Forelimb muscle (tissue), 1 donor: ENCODE results near the gene ANKFN1. TPM values are rescaled to one million over a fixed set of nuclear protein-coding genes. Genes with fewer than 3 reads are reported as not detected.
"Not testable (repeated sequence)": the region's sequence is repeated elsewhere in the genome, so short reads cannot be mapped to it uniquely, and the experiment has no call there.

ENCODE experiments used
- DNase-seq: peaks from one replicate; pipeline ENCODE4 v3.0.0-alpha.2; 2013; ENCODE audit warnings: low read depth
- polyA plus RNA-seq: library from polyadenylated mRNA; unstranded; fragments of 120-200 nt; gene quantifications from one replicate; pipeline ENCODE4 v1.2.1, GENCODE V29; 2013; ENCODE audit not compliant: insufficient read length

Gene ANKFN1
- polyA plus RNA-seq, 1 donor = 2.8 TPM

DNA sequence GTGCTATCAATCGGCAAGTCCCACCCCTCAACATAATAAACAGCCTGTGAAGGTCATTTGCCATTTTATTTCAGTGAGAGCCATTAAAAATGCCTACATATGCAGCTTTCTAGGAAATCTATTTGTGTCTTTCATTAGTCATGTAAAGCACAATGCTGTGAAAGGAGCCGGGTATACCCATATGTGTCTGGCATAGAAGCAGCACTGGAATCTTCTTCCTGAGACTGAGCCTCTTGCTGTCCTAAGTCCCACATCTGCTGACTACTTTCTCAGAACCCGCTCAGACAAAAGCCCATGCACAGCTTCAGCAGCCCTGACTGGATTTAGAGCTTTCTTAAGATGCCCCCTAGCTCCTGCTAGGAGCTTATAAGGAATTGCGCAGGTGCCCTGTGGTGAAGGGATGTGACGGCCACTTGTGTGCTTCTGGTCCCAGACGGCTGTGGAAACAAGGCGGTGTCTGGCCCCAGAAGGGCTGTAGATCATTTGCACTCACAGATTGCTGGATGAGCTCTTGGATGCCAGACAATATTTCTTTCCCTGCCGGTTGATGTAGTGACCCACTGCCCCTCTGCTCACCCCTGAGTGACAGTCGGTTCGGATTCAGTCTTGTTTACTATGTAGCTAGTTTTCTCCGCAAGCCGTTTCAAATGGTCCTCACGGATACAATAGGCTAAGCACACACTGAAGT, 172.2 kb downstream of the ANKFN1 start:
- no peak for DNase-seq

DNA sequence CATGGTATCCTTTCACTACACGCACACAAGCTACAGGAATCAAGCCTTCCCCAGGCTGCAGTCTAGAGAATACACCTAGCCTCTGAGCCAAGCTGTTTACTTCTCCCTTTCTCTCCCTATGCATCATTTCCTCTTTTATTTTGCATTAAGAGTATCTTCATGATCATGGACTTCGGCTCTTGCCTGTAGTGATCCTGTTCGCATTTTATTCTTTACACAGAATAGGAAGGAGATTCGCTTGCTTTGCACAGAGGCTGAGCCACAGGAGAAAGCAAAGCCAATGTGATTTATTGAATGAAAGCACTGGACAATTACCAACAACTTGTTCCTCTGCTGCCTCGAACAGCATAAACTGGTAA, 172.7 kb downstream of the ANKFN1 start:
- no peak for DNase-seq

DNA sequence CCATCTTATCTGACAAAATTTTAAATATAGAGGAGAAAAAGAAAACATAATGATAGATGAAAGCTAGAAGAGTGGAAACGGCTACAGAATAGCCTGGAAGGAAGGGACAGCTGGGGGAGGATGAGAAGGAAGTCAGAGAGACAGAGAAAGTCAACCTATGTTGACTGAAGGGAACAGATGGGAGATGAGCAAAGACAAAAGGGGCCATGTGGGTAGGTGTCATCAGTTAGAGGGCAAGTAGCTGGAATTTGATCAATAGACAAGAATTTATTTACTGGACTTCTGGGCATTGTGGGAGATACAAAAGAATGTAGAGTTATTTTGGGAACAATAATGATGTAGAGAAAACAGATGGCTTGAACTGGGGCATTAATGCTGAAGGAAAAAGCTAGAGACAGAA, 194.4 kb downstream of the ANKFN1 start:
- DNase-seq = no peak

DNA sequence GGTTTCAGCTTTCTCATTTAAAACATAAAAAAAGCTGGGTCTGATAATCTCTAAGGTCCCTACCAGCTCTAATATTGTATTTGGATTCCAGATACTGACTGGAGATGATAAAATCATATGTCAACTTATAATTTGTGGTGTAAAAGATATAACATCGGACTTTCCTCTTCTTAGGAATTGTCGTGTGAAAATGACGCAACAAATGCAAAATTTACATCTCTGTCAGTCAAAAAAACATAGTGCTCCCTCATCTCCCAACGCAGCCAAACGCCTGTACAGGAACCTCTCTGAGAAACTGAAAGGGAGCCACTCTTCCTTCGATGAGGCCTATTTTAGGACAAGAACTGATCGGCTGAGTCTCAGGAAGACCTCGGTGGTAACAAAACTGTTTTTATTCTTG, 197.3 kb downstream of the ANKFN1 start:
- DNase-seq = no peak

DNA sequence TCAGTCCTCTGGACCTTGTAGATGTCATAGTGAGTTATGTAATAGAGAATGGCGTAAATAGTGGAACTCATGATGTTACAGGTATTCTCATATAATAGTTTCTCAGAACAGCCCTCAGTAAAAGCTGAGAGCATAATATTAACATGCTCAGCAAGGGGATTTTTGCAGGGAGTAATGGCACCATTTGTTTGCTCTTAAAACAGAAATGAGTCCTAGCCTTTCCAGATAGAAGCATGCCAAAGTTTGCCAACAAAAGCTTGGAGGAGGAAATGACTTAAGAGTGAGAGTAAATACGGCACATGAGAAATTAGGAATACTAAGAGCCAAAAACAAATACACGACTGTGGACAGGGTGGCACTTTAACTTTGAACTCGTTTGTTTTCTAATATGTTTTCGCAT, 198.4 kb downstream of the ANKFN1 start:
- DNase-seq = no peak

DNA sequence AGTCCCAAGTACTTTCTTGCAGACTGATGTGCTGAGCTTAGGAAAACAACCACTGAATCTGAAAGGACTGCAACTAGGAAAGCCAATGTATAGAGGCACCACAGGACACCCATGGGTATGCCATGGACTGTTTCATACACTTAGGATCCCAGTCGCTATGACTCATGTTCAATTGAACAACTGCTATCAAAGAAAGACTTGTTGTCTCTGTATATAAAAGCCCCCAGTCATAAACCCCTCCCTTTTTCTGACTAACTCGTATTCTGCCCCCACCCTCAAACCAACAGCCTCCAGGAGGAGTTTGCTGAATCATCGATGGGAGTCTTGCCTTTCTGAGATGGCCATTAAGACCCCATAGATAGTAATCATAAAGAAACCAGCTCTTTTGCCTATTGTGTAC, 205.4 kb downstream of the ANKFN1 start:
- no peak for DNase-seq

DNA sequence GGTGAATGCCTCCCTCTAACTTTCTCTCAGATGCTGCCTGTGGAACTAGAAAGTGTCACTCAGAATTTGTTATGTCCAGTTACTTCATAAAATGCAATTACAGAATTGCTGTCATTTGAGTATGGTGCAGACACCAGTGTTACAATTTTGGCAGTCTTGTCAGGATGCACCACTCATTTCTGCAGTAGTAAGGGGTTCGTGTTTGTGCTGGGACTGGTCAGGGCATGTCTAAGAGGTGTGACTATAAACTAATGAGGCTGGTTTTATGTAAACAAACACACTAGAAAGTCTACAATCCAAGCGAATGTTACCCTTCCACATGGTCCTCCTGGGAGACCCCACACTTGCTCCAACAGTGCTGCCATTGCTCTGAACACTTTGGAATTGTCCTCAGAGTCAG, 206.2 kb downstream of the ANKFN1 start:
- DNase-seq = no peak

DNA sequence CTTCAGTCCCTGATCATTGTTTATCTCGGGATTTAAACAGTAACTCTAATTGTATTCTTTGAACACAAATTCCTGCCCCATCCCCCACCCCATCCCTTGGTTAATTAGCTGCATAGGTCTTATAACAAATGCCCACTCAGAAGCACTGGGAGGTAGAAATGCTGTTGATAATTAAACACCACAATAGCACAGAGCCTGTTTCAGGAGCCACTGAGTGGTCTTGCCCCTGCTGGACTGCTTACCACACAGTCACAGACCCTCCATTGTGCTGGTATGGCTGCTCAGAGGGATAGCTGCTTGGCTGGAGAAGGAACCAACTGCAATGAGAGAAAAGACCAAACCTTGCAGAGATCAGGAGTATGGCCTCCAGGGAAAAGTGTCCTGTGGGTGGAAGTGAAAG, 214.1 kb downstream of the ANKFN1 start:
- DNase-seq = no peak

DNA sequence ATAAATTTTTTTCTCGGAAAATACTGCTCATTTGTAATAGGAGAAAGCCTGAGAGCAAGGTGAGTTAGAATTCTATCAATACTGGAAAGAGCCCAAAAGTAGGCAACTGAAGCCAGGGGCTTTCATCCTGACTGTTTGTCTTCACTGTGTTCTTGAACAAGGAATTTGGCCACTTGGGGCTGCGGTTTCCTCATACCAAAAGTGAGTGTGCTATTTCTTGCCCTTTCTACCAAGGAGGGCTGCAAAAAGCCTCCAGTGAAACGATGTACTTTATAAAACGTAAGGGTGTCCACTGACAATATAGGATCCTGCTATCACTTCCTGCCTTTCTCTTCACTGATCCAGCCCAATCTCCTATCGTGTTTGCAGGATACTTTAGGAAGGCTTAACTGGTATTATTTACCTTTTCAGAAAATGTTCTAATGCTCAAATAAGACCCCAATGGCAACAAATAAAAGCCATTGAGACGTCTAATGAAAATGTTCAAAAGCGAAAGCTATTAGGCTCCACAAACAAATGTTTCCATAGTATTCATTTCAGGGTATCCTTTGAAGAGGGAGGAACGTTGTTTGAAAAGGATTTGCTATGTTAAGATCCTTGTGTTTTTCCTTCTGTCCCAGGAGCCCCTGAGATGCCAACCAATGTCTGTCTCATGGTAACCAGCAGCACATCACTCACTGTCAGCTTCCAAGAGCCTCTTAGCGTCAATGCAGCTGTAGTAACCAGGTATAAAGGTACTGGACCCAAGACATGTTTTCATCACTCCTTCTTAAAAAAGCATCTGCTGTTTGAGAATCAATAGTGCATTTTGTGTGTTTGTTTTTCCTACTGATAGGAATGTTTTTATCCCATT, 220.9 kb downstream of the ANKFN1 start:
- DNase-seq = no peak

DNA sequence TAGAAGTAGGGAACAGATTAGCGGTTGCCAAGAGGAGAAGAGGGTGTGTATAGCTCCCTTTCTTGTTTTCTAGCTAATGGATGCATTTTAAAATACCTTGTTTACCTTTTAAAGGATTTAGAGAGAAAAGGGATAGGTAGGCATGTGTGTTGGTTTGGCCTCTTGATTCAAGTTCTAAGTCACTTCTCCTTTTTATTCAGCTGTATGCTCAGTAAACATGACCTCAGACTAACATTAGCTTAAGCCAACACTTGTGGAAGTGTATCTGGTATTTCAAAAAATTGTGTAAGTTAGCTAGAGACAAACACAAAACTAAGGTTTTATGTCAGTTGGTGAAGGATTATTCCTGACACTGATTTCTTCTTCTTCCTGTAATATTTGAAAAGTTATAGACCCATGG, 236.1 kb downstream of the ANKFN1 start:
- DNase-seq = no peak

DNA sequence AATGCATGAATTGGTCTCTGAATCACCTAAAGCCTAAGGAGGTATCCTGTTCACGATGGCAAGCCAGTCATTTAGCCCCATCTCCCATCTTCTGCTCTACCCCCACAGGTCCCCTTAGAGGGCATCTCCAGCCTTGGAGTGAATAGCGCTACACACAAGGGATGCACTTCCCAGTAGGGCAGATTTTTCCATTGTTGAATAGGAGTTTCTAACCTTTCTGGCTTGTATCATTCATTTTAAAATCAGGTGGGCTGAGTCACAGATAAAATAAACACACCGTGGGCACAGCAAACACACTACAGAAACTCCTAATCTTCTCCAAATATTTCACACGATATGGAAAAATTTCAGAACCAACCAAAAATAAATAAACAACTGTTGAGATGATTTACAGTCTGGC, 239.0 kb downstream of the ANKFN1 start:
- DNase-seq = no peak

DNA sequence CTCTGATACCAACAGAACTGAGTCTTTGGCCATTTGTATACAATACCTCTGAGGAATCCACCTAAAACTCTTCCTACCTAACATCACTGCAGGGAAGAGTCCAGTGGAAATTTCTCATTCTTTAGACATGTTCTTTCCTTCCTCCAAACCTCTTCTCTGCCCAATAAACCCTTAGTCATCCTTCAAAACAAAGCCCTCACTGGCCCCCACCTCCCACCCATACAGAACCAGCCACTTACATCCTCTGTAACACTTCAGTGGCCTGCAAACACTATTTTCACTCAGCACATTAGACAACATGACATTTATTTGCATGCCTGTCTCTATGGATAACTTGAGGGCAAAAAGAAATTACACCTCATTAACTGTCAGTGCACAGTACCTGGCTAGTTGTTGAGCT, 239.9 kb downstream of the ANKFN1 start:
- DNase-seq = no peak

DNA sequence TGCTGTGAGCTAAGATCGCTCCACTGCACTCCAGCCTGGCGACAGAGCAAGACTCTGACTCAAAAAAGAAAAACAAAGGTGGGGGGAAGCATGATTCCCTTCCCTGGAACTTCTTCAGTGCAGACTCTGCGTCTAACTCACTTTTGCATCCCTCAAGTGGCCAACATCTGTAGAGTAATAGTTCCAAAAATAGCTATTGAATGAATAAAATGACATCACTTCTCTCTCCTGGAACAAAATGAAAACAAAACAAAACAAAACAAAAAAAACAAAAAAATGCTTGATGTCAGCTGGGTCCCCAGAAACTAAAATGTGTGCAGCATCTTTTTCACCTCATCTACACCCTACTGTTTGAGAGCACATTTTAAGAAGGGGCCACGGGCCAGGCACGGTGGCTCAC, 242.5 kb downstream of the ANKFN1 start:
- no peak for DNase-seq

DNA sequence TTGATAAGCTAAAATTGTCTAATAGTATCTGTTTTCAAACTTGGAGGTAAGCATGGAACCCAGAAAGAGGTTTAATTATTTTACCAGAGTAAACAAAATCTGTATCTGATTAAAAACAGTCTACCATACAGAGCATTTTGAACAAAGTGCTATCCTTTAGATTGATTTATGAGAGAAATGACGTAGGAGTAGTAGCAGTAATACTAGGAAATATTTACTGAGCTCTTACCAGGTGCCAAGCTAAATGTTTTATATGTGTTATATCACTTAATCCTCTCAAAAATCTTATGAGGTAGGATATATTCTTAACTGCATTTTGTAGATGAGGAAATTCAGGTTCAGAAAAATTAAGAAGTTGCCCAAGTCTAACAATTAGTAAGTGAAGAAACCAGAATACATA, 253.8 kb downstream of the ANKFN1 start:
- DNase-seq = no peak

DNA sequence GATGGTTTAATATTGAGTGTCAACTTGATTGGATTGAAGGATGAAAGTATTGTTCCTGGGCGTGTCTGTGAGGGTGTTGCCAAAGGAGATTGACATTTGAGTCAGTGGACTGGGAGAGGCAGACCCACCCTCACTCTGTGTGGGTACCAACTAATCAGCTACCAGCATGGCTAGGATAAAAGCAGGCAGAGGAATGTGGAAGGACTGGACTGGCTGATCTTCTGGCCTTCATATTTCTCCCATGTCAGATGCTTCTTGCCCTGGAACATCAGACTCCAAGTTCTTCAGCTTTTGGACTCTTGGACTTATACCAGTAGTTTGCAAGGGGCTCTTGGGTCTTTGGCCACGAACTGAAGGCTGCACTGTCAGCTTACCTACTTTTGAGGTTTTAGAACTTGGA, 259.1 kb downstream of the ANKFN1 start:
- DNase-seq = not testable (repeated sequence)

DNA sequence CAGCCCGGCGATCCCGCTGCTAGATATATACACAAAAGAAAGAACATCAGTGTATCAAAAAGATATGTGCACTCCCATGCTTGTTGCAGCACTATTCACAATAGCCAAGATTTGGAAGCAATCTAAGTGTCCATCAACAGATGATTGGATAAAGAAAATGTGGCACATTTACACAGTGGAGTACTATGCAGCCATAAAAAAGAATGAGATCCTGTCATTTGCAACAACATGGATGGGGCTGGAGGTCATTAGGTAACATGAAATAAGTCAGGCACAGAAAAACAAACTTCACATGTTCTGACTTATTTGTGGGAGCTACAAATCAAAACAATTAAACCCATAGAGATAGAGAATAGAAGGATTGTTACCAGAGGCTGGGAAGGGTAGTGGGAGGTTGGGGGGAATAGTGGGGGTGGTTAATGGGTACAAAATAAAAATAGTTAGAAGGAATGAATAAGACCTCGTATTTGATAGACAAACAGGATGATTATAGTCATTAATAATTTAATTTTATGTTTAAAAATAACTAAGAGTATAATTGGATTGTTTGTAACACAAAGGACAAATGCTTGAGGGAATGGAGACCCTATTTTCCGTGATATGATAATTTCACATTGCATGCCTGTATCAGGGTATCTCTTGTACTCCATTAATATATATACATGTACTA, 263.5 kb downstream of the ANKFN1 start:
- DNase-seq = no peak

DNA sequence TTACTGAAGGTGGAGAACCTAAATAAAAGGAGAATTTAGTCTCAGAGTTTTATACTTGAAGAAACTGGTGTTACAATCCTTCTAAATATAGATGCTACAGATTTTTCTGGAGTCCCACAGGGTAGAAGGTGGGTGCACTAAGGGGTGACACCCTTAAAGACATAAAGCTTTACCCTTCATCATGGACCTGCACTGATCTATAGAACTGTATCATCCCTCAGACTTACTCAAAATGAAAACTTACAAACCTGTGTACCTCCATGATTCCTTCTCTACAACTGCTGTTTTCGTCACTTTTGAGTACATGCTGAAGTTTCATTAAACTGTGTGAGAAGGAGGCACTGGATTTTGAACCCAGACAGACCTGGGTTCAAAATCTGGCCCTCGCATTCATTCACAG, 270.7 kb downstream of the ANKFN1 start:
- no peak for DNase-seq

DNA sequence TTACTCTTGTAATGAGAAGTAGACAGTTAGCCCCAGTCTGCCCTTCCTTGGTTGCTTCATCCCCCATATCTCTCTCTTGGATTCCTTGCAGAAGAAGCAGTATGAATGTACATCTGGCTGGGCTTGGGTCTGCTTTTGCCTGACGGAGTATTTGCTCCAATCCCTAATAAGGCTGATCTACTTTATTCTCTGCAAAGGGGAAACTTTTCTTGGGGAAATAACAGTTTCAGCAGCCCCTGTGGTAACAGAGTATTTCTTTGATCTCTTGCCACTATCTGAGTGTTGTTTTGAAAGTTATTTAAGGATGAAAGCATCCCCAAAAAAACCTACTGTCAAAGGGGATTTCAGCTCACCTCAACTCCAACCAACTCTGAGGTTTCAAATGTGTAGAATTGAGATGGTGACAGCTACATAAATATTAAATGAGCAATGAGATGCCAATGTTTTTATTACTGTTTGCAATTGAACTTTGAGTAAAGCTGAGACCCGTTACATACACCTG, 271.3 kb downstream of the ANKFN1 start:
- no peak for DNase-seq

DNA sequence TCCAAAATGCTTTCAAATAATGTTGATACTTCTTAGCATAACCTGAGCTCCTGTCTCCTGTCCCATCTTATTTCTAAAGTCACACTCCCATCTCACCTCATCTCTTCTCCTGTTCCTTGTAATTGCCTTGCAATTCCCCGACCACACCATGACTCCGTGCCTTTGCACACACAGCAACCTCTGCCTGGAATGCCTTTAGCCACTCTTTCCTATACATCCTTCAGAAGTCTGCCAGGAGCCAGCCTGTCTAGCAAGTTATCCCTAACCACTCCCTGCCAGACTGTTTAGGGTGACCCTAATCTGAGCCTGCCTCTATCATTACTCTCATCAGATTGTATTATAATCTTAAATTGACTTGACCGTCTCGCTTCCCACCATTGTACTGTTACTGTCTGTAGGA, 272.2 kb downstream of the ANKFN1 start:
- no peak for DNase-seq

DNA sequence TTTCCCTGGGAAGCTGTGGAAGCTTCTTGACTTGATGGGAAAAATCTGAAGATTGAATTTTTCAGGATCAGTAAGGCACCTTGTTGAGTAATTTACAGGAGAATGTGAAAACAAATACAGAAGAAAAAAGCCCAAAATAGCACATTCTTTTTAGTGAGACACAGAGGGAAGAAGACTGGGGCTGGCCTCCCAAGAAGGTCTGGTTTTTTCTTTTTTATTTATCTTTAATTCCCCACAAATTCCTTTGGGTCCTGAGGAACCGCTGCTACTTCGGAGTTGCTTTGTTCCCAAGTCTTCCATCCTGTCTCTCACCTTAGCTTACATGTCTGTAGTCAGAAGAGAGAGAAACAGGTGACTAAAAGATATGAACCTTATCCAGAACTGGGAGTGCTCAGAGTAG, 273.6 kb downstream of the ANKFN1 start:
- no peak for DNase-seq

DNA sequence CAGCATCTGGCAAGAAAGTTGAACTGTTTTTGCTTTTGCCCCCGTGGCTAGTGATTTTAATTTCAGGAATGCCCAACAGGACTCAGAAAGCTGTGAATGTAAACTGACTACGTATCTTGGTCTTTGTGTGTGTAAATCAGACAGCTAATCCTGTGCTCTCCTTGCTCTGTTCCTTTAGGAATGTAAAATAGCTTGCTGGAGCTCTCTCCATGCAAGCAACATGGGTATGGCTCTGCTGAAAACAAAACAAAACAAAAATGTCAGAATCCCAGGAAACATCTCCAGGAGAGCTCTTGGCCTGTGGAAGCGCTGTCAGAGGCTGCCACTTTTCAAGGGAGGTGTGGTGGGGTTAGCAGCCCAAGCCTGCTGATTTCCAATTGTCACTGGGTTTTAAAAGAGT, 278.5 kb downstream of the ANKFN1 start:
- DNase-seq = no peak

DNA sequence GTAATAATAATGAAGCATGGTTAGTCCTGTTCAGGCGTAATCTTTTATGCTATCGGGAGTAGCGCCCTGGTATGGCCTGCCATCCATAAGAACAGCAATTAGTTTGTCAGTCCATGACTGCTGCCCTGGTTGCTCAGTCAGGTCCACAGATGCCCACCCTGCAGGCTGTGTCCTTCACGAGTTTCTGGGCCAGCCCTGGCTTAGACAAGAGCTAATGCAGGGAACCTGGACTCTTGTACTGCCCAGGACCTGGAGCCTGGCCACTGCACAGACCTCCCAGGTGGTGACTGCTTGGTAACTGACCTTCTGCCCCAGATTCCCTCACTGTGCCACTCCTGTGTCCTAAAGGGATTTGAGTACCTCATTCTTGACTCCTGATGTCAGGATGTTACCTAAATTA, 279.2 kb downstream of the ANKFN1 start:
- DNase-seq = no peak

DNA sequence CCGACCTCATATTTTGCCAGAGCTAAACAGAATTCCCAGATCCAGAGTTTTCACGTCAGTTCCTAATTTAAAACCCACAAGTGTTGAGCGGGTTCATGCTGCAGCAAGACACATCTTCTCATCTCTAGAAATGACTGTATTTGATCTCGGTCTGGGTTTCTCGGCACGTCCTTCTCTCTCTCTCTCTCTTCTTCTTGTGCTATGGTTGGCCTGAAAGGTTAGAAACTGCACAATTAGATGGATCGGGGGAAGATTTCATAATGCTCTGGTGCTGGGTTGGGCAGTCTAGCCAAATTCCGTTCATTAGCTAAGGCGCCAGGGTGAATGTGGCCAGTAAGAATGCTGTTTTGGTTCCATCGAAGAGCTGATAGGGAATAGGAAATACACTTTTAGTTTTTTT, 281.3 kb downstream of the ANKFN1 start:
- DNase-seq = no peak
